Fibroblast of mammary gland (primary cell): ENCODE results near the gene SMO.
"Not testable (repeated sequence)": the region's sequence is repeated elsewhere in the genome, so short reads cannot be mapped to it uniquely, and the experiment has no call there.

Experiments used
- DNase-seq: peaks from one replicate; pipeline ENCODE4 v3.0.0-alpha.2; 2010; ENCODE audit warnings: low read depth
- H3K4me3 ChIP-seq: 2 replicates; pipeline ENCODE4 v1.5.1; 2011; ENCODE audit warnings: low read depth, mild to moderate bottlenecking, low read length, moderate library complexity; ENCODE audit not compliant: control insufficient read depth
- TF ChIP-seq, protein P1 (sequence below): conservative IDR thresholded peaks from 2 replicates; pipeline ENCODE4 v1.5.1; 2011; ENCODE audit warnings: low read depth, low read length, inconsistent platforms; ENCODE audit not compliant: control insufficient read depth, insufficient read depth

The SMO gene

DNA sequence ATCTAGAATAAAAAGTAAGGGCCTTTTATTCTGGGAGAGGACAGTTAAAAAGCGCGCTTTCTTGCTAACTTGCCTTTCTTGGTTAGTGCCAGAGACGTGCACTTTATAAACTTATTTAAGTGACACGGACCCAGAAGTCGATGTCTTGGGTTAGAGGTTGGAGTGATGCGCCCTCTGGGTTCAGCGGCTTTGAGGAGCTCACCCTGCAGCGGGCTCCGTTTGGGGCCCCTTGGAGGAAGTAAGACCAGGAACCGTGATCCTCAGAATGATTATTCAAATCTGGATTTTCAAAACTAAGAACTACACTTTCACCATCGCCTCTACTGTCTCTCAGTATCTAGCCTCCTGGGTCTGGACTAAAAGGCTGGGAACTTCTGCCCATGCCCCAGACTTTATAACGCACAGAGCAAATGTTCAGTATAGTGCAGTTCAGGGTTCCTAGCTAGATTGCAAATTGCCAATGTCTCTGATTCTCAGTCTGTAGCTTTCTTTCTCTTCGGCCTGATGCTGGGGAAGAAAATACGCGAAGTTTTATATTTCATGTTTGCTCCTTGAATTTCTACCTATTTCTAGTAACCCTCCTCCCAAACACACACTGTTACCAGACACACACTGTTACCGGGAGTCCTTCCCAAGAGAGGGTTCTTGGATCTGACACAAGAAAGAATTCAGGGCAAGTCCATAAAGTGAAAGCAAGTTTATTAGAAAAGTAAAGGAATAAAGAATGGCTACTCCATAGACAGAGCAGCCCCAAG lies 18.6 kb upstream of the SMO start:
- H3K4me3 ChIP-seq: peak overlapping the region; percentile 45
- TF ChIP-seq, protein P1, sequence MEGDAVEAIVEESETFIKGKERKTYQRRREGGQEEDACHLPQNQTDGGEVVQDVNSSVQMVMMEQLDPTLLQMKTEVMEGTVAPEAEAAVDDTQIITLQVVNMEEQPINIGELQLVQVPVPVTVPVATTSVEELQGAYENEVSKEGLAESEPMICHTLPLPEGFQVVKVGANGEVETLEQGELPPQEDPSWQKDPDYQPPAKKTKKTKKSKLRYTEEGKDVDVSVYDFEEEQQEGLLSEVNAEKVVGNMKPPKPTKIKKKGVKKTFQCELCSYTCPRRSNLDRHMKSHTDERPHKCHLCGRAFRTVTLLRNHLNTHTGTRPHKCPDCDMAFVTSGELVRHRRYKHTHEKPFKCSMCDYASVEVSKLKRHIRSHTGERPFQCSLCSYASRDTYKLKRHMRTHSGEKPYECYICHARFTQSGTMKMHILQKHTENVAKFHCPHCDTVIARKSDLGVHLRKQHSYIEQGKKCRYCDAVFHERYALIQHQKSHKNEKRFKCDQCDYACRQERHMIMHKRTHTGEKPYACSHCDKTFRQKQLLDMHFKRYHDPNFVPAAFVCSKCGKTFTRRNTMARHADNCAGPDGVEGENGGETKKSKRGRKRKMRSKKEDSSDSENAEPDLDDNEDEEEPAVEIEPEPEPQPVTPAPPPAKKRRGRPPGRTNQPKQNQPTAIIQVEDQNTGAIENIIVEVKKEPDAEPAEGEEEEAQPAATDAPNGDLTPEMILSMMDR: no peak
- DNase-seq: no peak

DNA sequence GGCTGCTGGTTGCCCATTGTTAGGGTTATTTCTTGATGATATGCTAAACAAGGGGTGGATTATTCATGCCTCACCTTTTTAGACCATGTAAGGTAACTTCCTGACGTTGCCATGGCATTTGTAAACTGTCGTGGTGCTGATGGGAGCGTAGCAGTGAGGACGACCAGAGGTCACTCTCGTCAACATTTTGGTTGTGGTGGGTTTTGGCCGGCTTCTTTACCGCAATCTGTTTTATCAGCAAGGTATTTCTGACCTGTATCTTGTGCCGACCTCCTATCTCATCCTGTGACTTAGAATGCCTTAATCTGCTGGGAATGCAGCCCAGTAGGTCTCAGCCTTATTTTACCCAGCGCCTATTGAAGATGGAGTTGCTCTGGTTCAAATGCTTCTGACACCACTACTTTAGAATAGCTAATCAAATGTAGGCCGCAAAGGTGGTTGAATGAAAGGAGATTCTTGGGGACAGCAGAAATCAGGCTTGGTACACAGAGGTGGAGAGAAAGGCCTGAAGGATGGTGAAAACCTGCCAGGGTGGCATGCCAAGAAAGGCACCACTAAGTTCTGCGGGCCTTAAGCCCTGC lies 17.9 kb upstream of the SMO start:
- no peak overlapping the region for H3K4me3 ChIP-seq
- DNase-seq: no peak
- TF ChIP-seq, protein P1: no peak

DNA sequence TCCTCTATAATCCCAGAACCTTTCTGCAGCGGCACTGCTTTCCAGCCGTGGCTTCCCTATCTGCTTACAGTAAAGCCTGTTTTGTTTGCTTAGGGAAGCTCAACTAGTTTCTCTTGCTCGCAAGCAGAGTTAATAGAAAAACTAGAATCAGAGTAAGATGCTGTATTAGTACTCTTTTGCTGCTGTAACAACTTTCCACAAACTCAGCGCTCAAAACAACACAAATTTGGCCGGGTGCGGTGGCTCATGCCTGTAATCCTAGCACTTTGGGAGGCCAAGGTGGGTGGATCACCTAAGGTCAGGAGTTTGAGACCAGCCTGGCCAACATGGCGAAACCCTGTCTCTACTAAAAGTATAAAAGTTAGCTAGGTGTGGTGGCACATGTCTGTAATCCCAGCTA lies 14.6 kb upstream of the SMO start:
- DNase-seq, H3K4me3 ChIP-seq: not testable (repeated sequence)

DNA sequence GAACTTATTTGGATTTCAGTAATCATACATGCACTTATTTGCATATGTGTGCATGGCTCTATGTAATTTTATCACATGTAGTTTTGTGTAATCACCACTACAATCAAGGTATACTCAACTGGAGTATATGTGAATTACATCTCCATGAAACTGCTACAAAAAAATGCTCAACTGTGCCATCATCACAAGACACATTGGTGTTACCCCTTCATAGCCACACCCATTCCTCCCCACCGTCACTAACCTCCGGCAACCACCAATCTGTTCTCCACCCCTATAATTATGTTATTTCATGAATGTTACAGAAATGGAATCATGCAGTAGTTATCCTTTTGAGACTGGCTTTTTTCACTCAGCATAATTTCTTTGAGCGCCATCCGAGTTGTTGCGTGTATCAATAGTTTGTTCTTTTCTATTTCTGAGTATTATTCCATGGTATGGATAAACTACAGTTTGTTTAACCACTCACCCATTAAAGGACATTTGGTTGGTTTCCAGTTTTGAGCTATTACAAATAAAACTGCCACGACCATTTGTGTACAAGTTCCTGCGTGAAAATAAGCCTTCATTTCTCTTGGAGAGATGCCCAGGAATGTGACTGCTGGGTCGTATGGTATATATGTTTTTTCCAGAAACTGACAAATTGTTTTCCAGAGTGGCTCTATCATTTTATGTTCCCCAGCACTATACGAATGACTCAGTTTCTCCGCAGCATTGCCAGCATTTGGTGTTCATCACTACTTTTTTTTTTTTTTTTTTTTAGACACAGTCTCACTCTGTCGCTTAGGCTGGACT lies 11.3 kb upstream of the SMO start:
- H3K4me3 ChIP-seq: no peak overlapping the region
- TF ChIP-seq, protein P1: no peak

DNA sequence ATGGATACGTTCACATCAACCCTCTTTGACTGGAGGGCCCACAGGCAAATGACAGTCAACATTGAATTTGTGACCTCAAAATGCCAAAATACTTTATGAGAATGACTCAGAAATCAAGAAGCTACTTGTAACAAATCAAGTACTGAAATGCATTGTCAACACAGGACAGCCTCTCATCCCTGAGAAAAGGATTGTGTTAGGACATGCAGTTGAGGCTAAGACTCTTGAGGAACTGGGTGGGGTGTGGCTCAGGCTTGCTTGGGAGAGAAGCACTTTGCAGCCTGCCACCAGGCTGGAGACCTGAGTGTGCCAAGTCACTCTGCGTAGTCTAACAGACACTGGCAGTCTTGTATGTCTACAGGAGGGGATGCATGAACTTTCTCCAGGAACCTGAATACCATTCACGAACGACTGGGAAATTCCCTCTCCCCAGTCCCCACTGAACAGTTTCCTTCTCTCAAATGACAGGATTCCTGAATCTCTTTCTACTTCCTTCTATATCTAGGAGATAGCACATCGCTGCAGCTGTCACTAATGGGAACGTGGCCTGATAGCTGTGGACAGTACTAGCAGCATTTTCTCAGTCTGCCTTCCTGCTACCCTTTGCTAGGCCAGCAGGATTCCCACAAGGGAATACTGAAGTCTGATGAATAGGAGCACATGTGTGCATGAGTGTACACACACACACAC lies 3.3 kb upstream of the SMO start:
- TF ChIP-seq, protein P1: no peak

More for the DNA sequence above, 11.3 kb upstream of the SMO start:
- no peak for DNase-seq

DNA sequence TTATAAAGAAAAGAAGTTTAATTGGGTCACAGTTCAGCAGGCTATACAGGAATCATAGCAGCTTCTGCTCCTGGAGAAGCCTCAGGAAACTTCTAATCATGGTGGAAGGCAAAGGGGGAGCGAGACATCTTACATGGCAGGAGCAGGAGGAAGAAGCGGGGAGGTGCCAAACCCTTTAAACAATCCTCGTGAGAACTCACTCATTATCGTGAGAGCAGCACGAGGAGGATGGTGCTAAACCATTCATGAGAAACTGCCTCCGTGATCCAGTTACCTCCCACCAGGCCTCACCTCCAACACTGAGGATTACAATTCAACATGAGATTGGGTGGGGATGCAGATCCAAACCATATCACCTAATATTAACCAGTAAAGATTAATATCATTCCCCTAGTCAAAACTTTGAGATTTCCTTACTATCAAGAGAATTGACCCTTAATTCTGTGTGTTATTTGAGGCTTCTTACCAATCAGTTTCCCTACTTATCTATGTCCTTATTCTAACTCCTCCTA lies 1.6 kb upstream of the SMO start:
- no peak overlapping the region for H3K4me3 ChIP-seq
- TF ChIP-seq, protein P1: no peak
- DNase-seq: no peak

More for the DNA sequence above, 3.3 kb upstream of the SMO start:
- H3K4me3 ChIP-seq: no peak overlapping the region
- DNase-seq: no peak
